Activated T-cell treated with anti-CD3 and anti-CD28 coated beads, Interleukin-2, amount 50 U/mL, for 24 hours (primary cell): ENCODE data around the gene DUSP18.

ENCODE experiments used
- DNase-seq: peaks from one replicate; pipeline ENCODE4 v3.0.0-alpha.2; 2020
- H3K27ac Mint-ChIP-seq: 2 replicates; pipeline ENCODE4 v1.8.0; 2020; ENCODE audit warnings: mild to moderate bottlenecking, mixed read lengths
- H3K27me3 Mint-ChIP-seq: 2 replicates; pipeline ENCODE4 v1.8.0; 2020; ENCODE audit warnings: mixed read lengths
- H3K36me3 Mint-ChIP-seq: 2 replicates; pipeline ENCODE4 v1.8.0; 2020; ENCODE audit warnings: low read depth, mixed read lengths
- H3K4me1 Mint-ChIP-seq: 2 replicates; pipeline ENCODE4 v1.8.0; 2020; ENCODE audit warnings: low read depth, mixed read lengths
- H3K4me3 Mint-ChIP-seq: 2 replicates; pipeline ENCODE4 v1.8.0; 2020; ENCODE audit warnings: mild to moderate bottlenecking, moderate library complexity, mixed read lengths
- H3K9me3 Mint-ChIP-seq: 2 replicates; pipeline ENCODE4 v1.8.0; 2020; ENCODE audit warnings: mixed read lengths

DUSP18 gene

GRCh38 chr22:30665266-30665665, 2.4 kb downstream of the DUSP18 start:
- no peak for DNase-seq
- Mint-ChIP-seq H3K36me3 (peaks cover 45% of the 10 kb centered on the region), H3K4me3 (no peak overlapping the region), H3K27me3 (peaks cover 4% of the 10 kb centered on the region), H3K27ac (no peak overlapping the region), H3K9me3 (no peaks in the 10 kb centered on the region), H3K4me1 (peaks cover 22% of the 10 kb centered on the region)

- Mint-ChIP-seq H3K4me1 (peaks cover 22% of the 10 kb centered on the region), H3K27me3 (peaks cover 4% of the 10 kb centered on the region), H3K27ac (no peak overlapping the region), H3K4me3 (no peak overlapping the region), H3K36me3 (peaks cover 50% of the 10 kb centered on the region), H3K9me3 (no peaks in the 10 kb centered on the region)
- DNase-seq: no peak
Observed at GRCh38 chr22:30664798-30665197, 2.9 kb downstream of the DUSP18 start.

GRCh38 chr22:30662040-30662439, 5.6 kb downstream of the DUSP18 start:
- H3K9me3 Mint-ChIP-seq: no peaks in the 10 kb centered on the region
- peaks cover 16% of the 10 kb centered on the region for H3K4me1 Mint-ChIP-seq
- no peak for DNase-seq
- H3K4me3 Mint-ChIP-seq: no peak overlapping the region
- H3K36me3 Mint-ChIP-seq: peaks cover 52% of the 10 kb centered on the region
- H3K27me3 Mint-ChIP-seq: no peaks in the 10 kb centered on the region
- H3K27ac Mint-ChIP-seq: no peak overlapping the region

- H3K27me3 Mint-ChIP-seq: no peaks in the 10 kb centered on the region
- DNase-seq: no peak
- no peak overlapping the region for H3K4me3 Mint-ChIP-seq
- H3K27ac Mint-ChIP-seq: no peak overlapping the region
- H3K36me3 Mint-ChIP-seq: peaks cover 26% of the 10 kb centered on the region
- peaks cover 13% of the 10 kb centered on the region for H3K4me1 Mint-ChIP-seq
- H3K9me3 Mint-ChIP-seq: no peaks in the 10 kb centered on the region
Observed at GRCh38 chr22:30655532-30655931, 12.1 kb downstream of the DUSP18 start.

- no peaks in the 10 kb centered on the region for H3K27me3 Mint-ChIP-seq
- no peak for DNase-seq
- H3K4me1 Mint-ChIP-seq: peaks cover 18% of the 10 kb centered on the region
- H3K4me3 Mint-ChIP-seq: no peak overlapping the region
- peaks cover 16% of the 10 kb centered on the region for H3K36me3 Mint-ChIP-seq
- no peaks in the 10 kb centered on the region for H3K9me3 Mint-ChIP-seq
- H3K27ac Mint-ChIP-seq: no peak overlapping the region
Observed at GRCh38 chr22:30654361-30654760, 13.3 kb downstream of the DUSP18 start.

- Mint-ChIP-seq H3K27me3 (no peaks in the 10 kb centered on the region), H3K4me1 (peaks cover 33% of the 10 kb centered on the region), H3K36me3 (peaks cover 14% of the 10 kb centered on the region), H3K27ac (no peak overlapping the region), H3K9me3 (no peaks in the 10 kb centered on the region), H3K4me3 (no peak overlapping the region)
- no peak for DNase-seq
Observed at GRCh38 chr22:30652852-30653251, 14.8 kb downstream of the DUSP18 start.

GRCh38 chr22:30650508-30651116, 17.1 kb downstream of the DUSP18 start:
- Mint-ChIP-seq H3K36me3 (peaks cover 19% of the 10 kb centered on the region), H3K4me3 (no peak overlapping the region), H3K9me3 (no peaks in the 10 kb centered on the region), H3K27ac (peak overlapping the region; percentile 64), H3K4me1 (peaks cover 38% of the 10 kb centered on the region), H3K27me3 (no peaks in the 10 kb centered on the region)
- no peak for DNase-seq

- peaks cover 44% of the 10 kb centered on the region for H3K4me1 Mint-ChIP-seq
Observed at GRCh38 chr22:30649430-30650007, 18.2 kb downstream of the DUSP18 start.

GRCh38 chr22:30648825-30649224, 18.9 kb downstream of the DUSP18 start:
- Mint-ChIP-seq H3K4me1 (peaks cover 51% of the 10 kb centered on the region), H3K36me3 (peaks cover 8% of the 10 kb centered on the region), H3K4me3 (no peak overlapping the region), H3K27me3 (no peaks in the 10 kb centered on the region), H3K9me3 (no peaks in the 10 kb centered on the region), H3K27ac (peak overlapping the region; percentile 93)
- DNase-seq: no peak

More at GRCh38 chr22:30649430-30650007, 18.2 kb downstream of the DUSP18 start:
- peaks cover 12% of the 10 kb centered on the region for H3K36me3 Mint-ChIP-seq
- DNase-seq: peak; percentile 88
- no peaks in the 10 kb centered on the region for H3K9me3 Mint-ChIP-seq
- H3K27me3 Mint-ChIP-seq: no peaks in the 10 kb centered on the region
- H3K27ac Mint-ChIP-seq: peak overlapping the region; percentile 93
- no peak overlapping the region for H3K4me3 Mint-ChIP-seq

- no peak overlapping the region for H3K4me3 Mint-ChIP-seq
- no peaks in the 10 kb centered on the region for H3K9me3 Mint-ChIP-seq
- H3K4me1 Mint-ChIP-seq: peaks cover 58% of the 10 kb centered on the region
- no peak overlapping the region for H3K27ac Mint-ChIP-seq
- H3K27me3 Mint-ChIP-seq: no peaks in the 10 kb centered on the region
- H3K36me3 Mint-ChIP-seq: peaks cover 10% of the 10 kb centered on the region
- DNase-seq: no peak
Observed at GRCh38 chr22:30647536-30647935, 20.1 kb downstream of the DUSP18 start.

- no peaks in the 10 kb centered on the region for H3K27me3 Mint-ChIP-seq
- no peak for DNase-seq
- H3K4me3 Mint-ChIP-seq: no peak overlapping the region
- H3K36me3 Mint-ChIP-seq: peaks cover 10% of the 10 kb centered on the region
- no peaks in the 10 kb centered on the region for H3K9me3 Mint-ChIP-seq
- H3K27ac Mint-ChIP-seq: no peak overlapping the region
- peaks cover 56% of the 10 kb centered on the region for H3K4me1 Mint-ChIP-seq
Observed at GRCh38 chr22:30646518-30647160, 21.0 kb downstream of the DUSP18 start.

- H3K9me3 Mint-ChIP-seq: peaks cover 4% of the 10 kb centered on the region
- peaks cover 22% of the 10 kb centered on the region for H3K36me3 Mint-ChIP-seq
- no peak for DNase-seq
- H3K27me3 Mint-ChIP-seq: no peaks in the 10 kb centered on the region
- H3K27ac Mint-ChIP-seq: peak overlapping the region; percentile 96
- H3K4me3 Mint-ChIP-seq: peak overlapping the region; percentile 59
- peaks cover 42% of the 10 kb centered on the region for H3K4me1 Mint-ChIP-seq
Observed at GRCh38 chr22:30643055-30643875, 24.4 kb downstream of the DUSP18 start.

- Mint-ChIP-seq H3K4me1 (peaks cover 47% of the 10 kb centered on the region), H3K9me3 (peaks cover 4% of the 10 kb centered on the region), H3K4me3 (no peak overlapping the region), H3K36me3 (peaks cover 24% of the 10 kb centered on the region), H3K27me3 (no peaks in the 10 kb centered on the region), H3K27ac (no peak overlapping the region)
- DNase-seq: no peak
Observed at GRCh38 chr22:30640839-30641430, 26.7 kb downstream of the DUSP18 start.

GRCh38 chr22:30640361-30640760, 27.3 kb downstream of the DUSP18 start:
- H3K9me3 Mint-ChIP-seq: peaks cover 4% of the 10 kb centered on the region
- DNase-seq: no peak
- peaks cover 48% of the 10 kb centered on the region for H3K4me1 Mint-ChIP-seq
- no peak overlapping the region for H3K4me3 Mint-ChIP-seq
- H3K36me3 Mint-ChIP-seq: peaks cover 25% of the 10 kb centered on the region
- no peak overlapping the region for H3K27ac Mint-ChIP-seq
- no peaks in the 10 kb centered on the region for H3K27me3 Mint-ChIP-seq
